ENCODE measurements around the gene FAM83F. TPM values are rescaled to one million over a fixed set of nuclear protein-coding genes. Genes with fewer than 3 reads are reported as not detected.
"Not testable (repeated sequence)": the region's sequence is repeated elsewhere in the genome, so short reads cannot be mapped to it uniquely, and the experiment has no call there.

FAM83F gene
- total RNA-seq, 1 donor from 2014 or later: 0.13 TPM

GRCh38 chr22:39990686-39991085 lies 4.1 kb upstream of the FAM83F start:
- Mint-ChIP-seq H3K4me1 (peaks cover 6% of the 10 kb centered on the region), H3K9me3 (no peaks in the 10 kb centered on the region), H3K36me3 (ENCODE audit: low read depth) (no peaks in the 10 kb centered on the region), H3K27me3 (peaks cover 31% of the 10 kb centered on the region), H3K4me3 (no peak overlapping the region), H3K27ac (no peak overlapping the region)
- CTCF ChIA-PET: no interaction called here
- TF ChIP-seq CTCF (IDR thresholded peaks at IDR 0.05): no peak
- intact Hi-C loops (cut with micrococcal nuclease): no loop called here
- no peak for ATAC-seq (ENCODE audit: low read depth)
- no peak for DNase-seq
- POLR2A ChIA-PET: no interaction called here

GRCh38 chr22:39991159-39991860 lies 3.4 kb upstream of the FAM83F start:
- Mint-ChIP-seq H3K27me3 (peaks cover 37% of the 10 kb centered on the region), H3K27ac (no peak overlapping the region), H3K4me3 (no peak overlapping the region), H3K4me1 (peaks cover 6% of the 10 kb centered on the region), H3K36me3 (ENCODE audit: low read depth) (no peaks in the 10 kb centered on the region), H3K9me3 (no peaks in the 10 kb centered on the region)
- no peak for TF ChIP-seq CTCF (IDR thresholded peaks at IDR 0.05)
- DNase-seq: no peak
- ChIA-PET POLR2A (no interaction called here), CTCF (no interaction called here)
- intact Hi-C loops (cut with micrococcal nuclease): no loop called here
- ATAC-seq (ENCODE audit: low read depth): no peak

GRCh38 chr22:39992088-39992826 lies 2.5 kb upstream of the FAM83F start:
- no peak overlapping the region for H3K4me3 Mint-ChIP-seq
- ChIA-PET CTCF (interaction anchor here (0.7 kb wide), 1 partner anchor 33 kb away, joined by 4 read pairs; no protein-coding TSS in a partner anchor), POLR2A (no interaction called here)
- ATAC-seq (ENCODE audit: low read depth): no peak
- no peaks in the 10 kb centered on the region for H3K36me3 Mint-ChIP-seq (ENCODE audit: low read depth)
- no peak for DNase-seq
- no peak overlapping the region for H3K27ac Mint-ChIP-seq
- TF ChIP-seq CTCF (IDR thresholded peaks at IDR 0.05): no peak
- H3K4me1 Mint-ChIP-seq: peaks cover 6% of the 10 kb centered on the region
- H3K9me3 Mint-ChIP-seq: no peaks in the 10 kb centered on the region
- H3K27me3 Mint-ChIP-seq: peaks cover 42% of the 10 kb centered on the region
- intact Hi-C loops (cut with micrococcal nuclease): no loop called here

GRCh38 chr22:39992894-39993293 lies 1.9 kb upstream of the FAM83F start:
- intact Hi-C loops (cut with micrococcal nuclease); ATAC-seq (ENCODE audit: low read depth); H3K27ac Mint-ChIP-seq; DNase-seq; H3K9me3 Mint-ChIP-seq; H3K4me1 Mint-ChIP-seq; H3K36me3 Mint-ChIP-seq (ENCODE audit: low read depth); H3K4me3 Mint-ChIP-seq: not testable (repeated sequence)
- ChIA-PET CTCF (interaction anchor here (0.7 kb wide), 1 partner anchor 32 kb away, joined by 4 read pairs; no protein-coding TSS in a partner anchor), POLR2A (interaction anchor here (0.6 kb wide), 1 partner anchor 1075 kb away, joined by 6 read pairs; no protein-coding TSS in a partner anchor)
- peaks cover 47% of the 10 kb centered on the region for H3K27me3 Mint-ChIP-seq

- intact Hi-C loops (cut with micrococcal nuclease): no loop called here
- DNase-seq: no peak
- Mint-ChIP-seq H3K27me3 (peaks cover 43% of the 10 kb centered on the region), H3K36me3 (ENCODE audit: low read depth) (no peaks in the 10 kb centered on the region), H3K4me1 (peaks cover 6% of the 10 kb centered on the region), H3K4me3 (peak overlapping the region; percentile 56), H3K9me3 (no peaks in the 10 kb centered on the region), H3K27ac (no peak overlapping the region)
- CTCF ChIA-PET: interaction anchor here (0.6 kb wide), 1 partner anchor 1283 kb away, joined by 3 read pairs; no protein-coding TSS in a partner anchor
- TF ChIP-seq CTCF (IDR thresholded peaks at IDR 0.05): no peak
- ATAC-seq (ENCODE audit: low read depth): peak; percentile 10
- POLR2A ChIA-PET: interaction anchor here (0.6 to 1.3 kb wide), 3 partner anchors 50 to 472 kb away, joined by 4 to 6 read pairs (median 4); no protein-coding TSS in a partner anchor
Observed at GRCh38 chr22:39994041-39994565, 651 bp upstream of the FAM83F start.
